ENCODE measurements around the gene CASZ1.

The CASZ1 gene

GRCh38 chr1:10634075-10634427, 162.4 kb downstream of the CASZ1 start:
- no peak for DNase-seq

DNA sequence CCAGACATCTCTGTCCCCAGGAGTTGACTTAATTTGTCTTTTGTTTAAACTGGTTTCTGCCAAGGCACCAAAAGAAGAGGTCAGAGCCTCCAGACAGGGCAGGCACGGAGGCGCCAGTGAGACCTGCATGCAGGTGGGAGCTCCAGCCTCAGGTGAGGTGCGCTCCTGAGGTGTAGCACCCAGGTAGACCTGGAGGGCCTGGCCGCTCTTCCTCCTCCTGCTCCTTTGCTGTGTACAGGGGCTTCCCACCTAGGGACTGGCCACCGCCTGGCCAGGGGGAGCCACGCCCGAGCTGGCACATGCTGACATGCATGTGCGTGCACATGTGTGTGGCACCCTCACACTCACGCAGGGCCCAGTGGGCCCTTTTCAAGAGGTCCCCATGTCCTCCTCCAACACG, 163.0 kb downstream of the CASZ1 start:
- TF ChIP-seq EZH2 (IDR thresholded peaks at IDR 0.05; ENCODE audit: borderline replicate concordance, low read depth, low read length, severe bottlenecking) = no peak
- TF ChIP-seq, protein P1, sequence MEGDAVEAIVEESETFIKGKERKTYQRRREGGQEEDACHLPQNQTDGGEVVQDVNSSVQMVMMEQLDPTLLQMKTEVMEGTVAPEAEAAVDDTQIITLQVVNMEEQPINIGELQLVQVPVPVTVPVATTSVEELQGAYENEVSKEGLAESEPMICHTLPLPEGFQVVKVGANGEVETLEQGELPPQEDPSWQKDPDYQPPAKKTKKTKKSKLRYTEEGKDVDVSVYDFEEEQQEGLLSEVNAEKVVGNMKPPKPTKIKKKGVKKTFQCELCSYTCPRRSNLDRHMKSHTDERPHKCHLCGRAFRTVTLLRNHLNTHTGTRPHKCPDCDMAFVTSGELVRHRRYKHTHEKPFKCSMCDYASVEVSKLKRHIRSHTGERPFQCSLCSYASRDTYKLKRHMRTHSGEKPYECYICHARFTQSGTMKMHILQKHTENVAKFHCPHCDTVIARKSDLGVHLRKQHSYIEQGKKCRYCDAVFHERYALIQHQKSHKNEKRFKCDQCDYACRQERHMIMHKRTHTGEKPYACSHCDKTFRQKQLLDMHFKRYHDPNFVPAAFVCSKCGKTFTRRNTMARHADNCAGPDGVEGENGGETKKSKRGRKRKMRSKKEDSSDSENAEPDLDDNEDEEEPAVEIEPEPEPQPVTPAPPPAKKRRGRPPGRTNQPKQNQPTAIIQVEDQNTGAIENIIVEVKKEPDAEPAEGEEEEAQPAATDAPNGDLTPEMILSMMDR (IDR thresholded peaks at IDR 0.05; ENCODE audit: borderline replicate concordance, extremely low read depth, low read length, poor library complexity, severe bottlenecking) = no peak
- Histone ChIP-seq H3K4me1 (ENCODE audit: insufficient read depth, low read length) (no peaks in the 10 kb centered on the region), H3K27ac (ENCODE audit: low read length) (no peak overlapping the region), H3K9ac (ENCODE audit: low read depth, low read length) (no peak overlapping the region), H3K4me2 (ENCODE audit: insufficient read depth, low read length) (no peak overlapping the region), H3K4me3 (ENCODE audit: low read depth in 1 of 2, low read length in 2 of 2) (no peak overlapping the region), H3K79me2 (ENCODE audit: insufficient read depth, low read length) (no peaks in the 10 kb centered on the region), H3K9me3 (ENCODE audit: insufficient read depth, low read length, severe bottlenecking) (no peaks in the 10 kb centered on the region), H3K36me3 (ENCODE audit: insufficient read depth, low read length) (peaks cover 13% of the 10 kb centered on the region), H3K27me3 (ENCODE audit: insufficient read depth, low read length, poor library complexity) (no peaks in the 10 kb centered on the region), H4K20me1 (ENCODE audit: insufficient read depth, low read length) (no peaks in the 10 kb centered on the region; the same call in 1 of the 2 replicates), H2AFZ (ENCODE audit: low read depth, low read length) (no peak overlapping the region)
- ATAC-seq (ENCODE audit: insufficient read depth, low read depth) (no peak), DNase-seq (no peak)

More at GRCh38 chr1:10634075-10634427, 162.4 kb downstream of the CASZ1 start:
- no peak for TF ChIP-seq EZH2 (IDR thresholded peaks at IDR 0.05; ENCODE audit: borderline replicate concordance, low read depth, low read length, severe bottlenecking)
- TF ChIP-seq, protein P1 (IDR thresholded peaks at IDR 0.05; ENCODE audit: borderline replicate concordance, extremely low read depth, low read length, poor library complexity, severe bottlenecking) = no peak
- H3K4me3 ChIP-seq (ENCODE audit: low read depth in 1 of 2, low read length in 2 of 2) = no peak overlapping the region
- no peaks in the 10 kb centered on the region for H3K27me3 ChIP-seq (ENCODE audit: insufficient read depth, low read length, poor library complexity)
- H3K4me1 ChIP-seq (ENCODE audit: insufficient read depth, low read length) = no peaks in the 10 kb centered on the region
- H2AFZ ChIP-seq (ENCODE audit: low read depth, low read length) = no peak overlapping the region
- H3K27ac ChIP-seq (ENCODE audit: low read length) = no peak overlapping the region
- H4K20me1 ChIP-seq (ENCODE audit: insufficient read depth, low read length) = no peaks in the 10 kb centered on the region; the same call in 1 of the 2 replicates
- no peak overlapping the region for H3K9ac ChIP-seq (ENCODE audit: low read depth, low read length)
- H3K79me2 ChIP-seq (ENCODE audit: insufficient read depth, low read length) = no peaks in the 10 kb centered on the region
- H3K4me2 ChIP-seq (ENCODE audit: insufficient read depth, low read length) = no peak overlapping the region
- peaks cover 13% of the 10 kb centered on the region for H3K36me3 ChIP-seq (ENCODE audit: insufficient read depth, low read length)
- no peaks in the 10 kb centered on the region for H3K9me3 ChIP-seq (ENCODE audit: insufficient read depth, low read length, severe bottlenecking)
- no peak for ATAC-seq (ENCODE audit: insufficient read depth, low read depth)

- Histone ChIP-seq H3K79me2 (ENCODE audit: insufficient read depth, low read length) (no peaks in the 10 kb centered on the region), H3K9ac (ENCODE audit: low read depth, low read length) (no peak overlapping the region), H4K20me1 (ENCODE audit: insufficient read depth, low read length) (no peaks in the 10 kb centered on the region; the same call in 1 of the 2 replicates), H3K36me3 (ENCODE audit: insufficient read depth, low read length) (peaks cover 13% of the 10 kb centered on the region), H3K27me3 (ENCODE audit: insufficient read depth, low read length, poor library complexity) (no peaks in the 10 kb centered on the region), H3K4me1 (ENCODE audit: insufficient read depth, low read length) (no peaks in the 10 kb centered on the region), H3K4me2 (ENCODE audit: insufficient read depth, low read length) (no peak overlapping the region), H2AFZ (ENCODE audit: low read depth, low read length) (no peak overlapping the region), H3K9me3 (ENCODE audit: insufficient read depth, low read length, severe bottlenecking) (no peaks in the 10 kb centered on the region), H3K4me3 (ENCODE audit: low read depth in 1 of 2, low read length in 2 of 2) (no peak overlapping the region), H3K27ac (ENCODE audit: low read length) (no peak overlapping the region)
- DNase-seq (no peak), ATAC-seq (ENCODE audit: insufficient read depth, low read depth) (no peak)
- TF ChIP-seq EZH2 (IDR thresholded peaks at IDR 0.05; ENCODE audit: borderline replicate concordance, low read depth, low read length, severe bottlenecking) = no peak
These were observed 163.8 kb downstream of the CASZ1 start for GRCh38 chr1:10632691-10633090.

DNA sequence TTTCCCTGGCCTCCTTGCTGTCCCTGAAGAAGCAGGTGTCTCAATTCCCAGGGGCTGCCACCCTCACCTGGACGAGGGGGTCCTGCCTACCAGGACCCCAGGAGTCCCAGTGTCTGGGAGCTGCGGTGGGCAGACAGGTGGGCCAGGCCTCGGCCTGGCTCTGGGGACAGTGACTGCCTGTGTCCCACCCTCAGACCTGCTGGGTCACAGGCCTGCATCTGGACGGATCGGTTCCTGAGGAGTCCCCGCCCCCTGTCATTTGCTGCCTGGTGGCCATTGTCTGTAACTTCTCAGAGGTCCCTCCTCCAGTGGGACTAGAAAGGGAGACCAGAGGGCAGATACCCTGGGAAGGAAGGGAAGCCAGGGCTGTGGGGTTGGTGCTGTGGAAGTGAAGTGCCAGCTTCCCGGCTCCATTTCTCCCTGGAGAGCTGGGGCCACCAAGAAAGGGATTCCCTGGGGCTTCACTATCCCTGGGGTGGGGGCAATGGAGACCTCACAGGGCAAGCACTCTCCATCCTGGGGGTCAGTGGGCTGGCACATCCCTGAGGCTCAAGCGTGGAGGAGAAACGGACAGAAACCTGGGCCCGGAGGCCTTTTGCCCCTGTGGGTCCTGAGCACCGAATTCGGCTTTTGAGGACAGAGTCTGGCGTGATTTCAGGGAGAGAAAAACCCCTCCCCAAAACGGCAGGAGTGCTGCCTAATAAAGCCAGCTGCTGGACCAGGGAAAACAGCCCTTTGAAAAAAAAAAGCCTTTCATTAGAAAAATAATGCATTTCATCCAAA, 164.4 kb downstream of the CASZ1 start:
- DNase-seq (no peak), ATAC-seq (ENCODE audit: insufficient read depth, low read depth) (no peak)
- Histone ChIP-seq H2AFZ (ENCODE audit: low read depth, low read length) (no peak overlapping the region), H3K36me3 (ENCODE audit: insufficient read depth, low read length) (peaks cover 13% of the 10 kb centered on the region), H3K4me1 (ENCODE audit: insufficient read depth, low read length) (no peaks in the 10 kb centered on the region), H3K27ac (ENCODE audit: low read length) (no peak overlapping the region), H3K4me2 (ENCODE audit: insufficient read depth, low read length) (no peak overlapping the region), H3K27me3 (ENCODE audit: insufficient read depth, low read length, poor library complexity) (no peaks in the 10 kb centered on the region), H3K4me3 (ENCODE audit: low read depth in 1 of 2, low read length in 2 of 2) (no peak overlapping the region), H3K79me2 (ENCODE audit: insufficient read depth, low read length) (no peaks in the 10 kb centered on the region), H3K9me3 (ENCODE audit: insufficient read depth, low read length, severe bottlenecking) (no peaks in the 10 kb centered on the region), H4K20me1 (ENCODE audit: insufficient read depth, low read length) (no peaks in the 10 kb centered on the region; the same call in 1 of the 2 replicates), H3K9ac (ENCODE audit: low read depth, low read length) (no peak overlapping the region)
- TF ChIP-seq, protein P1 (IDR thresholded peaks at IDR 0.05; ENCODE audit: borderline replicate concordance, extremely low read depth, low read length, poor library complexity, severe bottlenecking) = no peak
- no peak for TF ChIP-seq EZH2 (IDR thresholded peaks at IDR 0.05; ENCODE audit: borderline replicate concordance, low read depth, low read length, severe bottlenecking)

Measured in DND-41 (cell line).